ENCODE measurements around the gene SNCAIP. TPM values are rescaled to one million over a fixed set of nuclear protein-coding genes. Genes with fewer than 3 reads are reported as not detected.

The SNCAIP gene
- total and polyA plus RNA-seq, 2 of the 4 experiments (the other 2 are of a cell fraction): 15.3 to 19.0 TPM

DNA sequence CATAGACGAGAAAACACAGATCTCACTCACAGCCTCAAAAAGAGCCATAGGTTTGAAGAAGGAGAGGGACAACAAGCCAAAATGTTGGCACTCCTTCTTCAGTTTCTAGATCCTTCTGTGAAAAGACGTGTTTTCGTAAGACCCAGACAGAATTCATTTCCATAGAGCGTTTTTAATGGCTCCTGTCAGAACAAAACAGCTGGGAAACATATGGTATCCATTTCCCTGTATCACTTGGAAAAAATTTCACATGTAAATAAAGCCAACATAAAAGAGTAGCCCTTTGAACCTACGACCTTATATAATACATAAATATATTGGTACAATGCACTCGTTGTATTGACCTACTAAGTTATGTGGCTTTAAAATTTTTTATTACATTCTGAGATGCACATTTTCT lies 108.1 kb downstream of the SNCAIP start:
- no peak overlapping the region for H2AFZ ChIP-seq (replicated peaks; ENCODE audit: low read length, poor library complexity)
- H4K20me1 ChIP-seq (ENCODE audit: insufficient read depth, low read length): no peaks in the 10 kb centered on the region
- H3K56ac ChIP-seq (ENCODE audit: extremely low read depth, insufficient read depth, low read length): no peak overlapping the region
- no peaks in the 10 kb centered on the region for H3K36me3 ChIP-seq (ENCODE audit: control insufficient read depth, insufficient read depth, low read length)
- H2AK5ac ChIP-seq (ENCODE audit: low read depth, low read length): no peak overlapping the region
- H3K4me1 ChIP-seq (ENCODE audit: control insufficient read depth, insufficient read depth, low read length): peaks cover 9% of the 10 kb centered on the region
- no peak overlapping the region for H3K4me3 ChIP-seq (ENCODE audit: insufficient read depth, low read depth, low read length)
- H4K8ac ChIP-seq (ENCODE audit: low read depth in 2 of 2, low read length in 2 of 2): 0 out of 4 replicates have a peak overlapping the region, but pooled peaks of 1 of the 2 experiments have one; percentile 36
- intact Hi-C loops (cut with micrococcal nuclease) (no loop called here), in situ Hi-C loops (cut with MboI; ENCODE audit: low sequenced_read_pairs) (loop anchor here (25.0 kb wide), 1 partner anchor 458 kb away; the partner anchor contains the start of gene SRFBP1), dilution Hi-C loops (cut with HindIII; ENCODE audit: low sequenced_read_pairs, unreplicated experiment) (loop anchor here (25.0 kb wide), 1 partner anchor 233 kb away; no protein-coding TSS in a partner anchor)
- no peaks in the 10 kb centered on the region for H3K79me1 ChIP-seq (ENCODE audit: low read depth in 1 of 2, low read length in 2 of 2)
- no peak overlapping the region for H3K4ac ChIP-seq (ENCODE audit: low read depth, low read length)
- BruUV-seq (replicated peaks): no TSS peak
- H3K14ac ChIP-seq (replicated peaks; ENCODE audit: low read depth, low read length): no peak overlapping the region
- no peaks in the 10 kb centered on the region for H3K27me3 ChIP-seq (ENCODE audit: control insufficient read depth, insufficient read depth, low read length)
- CTCF ChIA-PET: interaction anchor here (1.7 kb wide), 1 partner anchor 224 kb away, joined by 8 read pairs; no protein-coding TSS in a partner anchor
- no peak overlapping the region for H3K23ac ChIP-seq (ENCODE audit: low read depth, low read length)
- H2AK9ac ChIP-seq (replicated peaks; ENCODE audit: low read depth, low read length, poor library complexity): no peak overlapping the region
- H2BK15ac ChIP-seq (ENCODE audit: low read depth, low read length): no peak overlapping the region
- POLR2A ChIA-PET (ENCODE audit: unreplicated experiment): no interaction called here
- no peak overlapping the region for H2BK120ac ChIP-seq (ENCODE audit: low read depth, low read length)
- no peak overlapping the region; the same call in 1 of the 2 replicates for H2BK20ac ChIP-seq (ENCODE audit: low read depth, low read length)
- no peak for ATAC-seq (ENCODE audit: low read depth)
- TF ChIP-seq FOS (IDR thresholded peaks at IDR 0.05; ENCODE audit: low read depth, low read length) (no peak), MAFK (IDR thresholded peaks at IDR 0.05; ENCODE audit: low read depth, low read length) (no peak), POLR2A (IDR thresholded peaks at IDR 0.05; ENCODE audit: low read depth, low read length) (no peak), SMC3 (IDR thresholded peaks at IDR 0.05; ENCODE audit: low read depth, low read length) (no peak), MXI1 (IDR thresholded peaks at IDR 0.05; ENCODE audit: borderline replicate concordance, low read depth, low read length) (no peak), RFX5 (IDR thresholded peaks at IDR 0.05; ENCODE audit: low read depth, low read length) (no peak), MAZ (IDR thresholded peaks at IDR 0.05; ENCODE audit: borderline replicate concordance, low read depth, low read length) (no peak), RAD21 (IDR thresholded peaks at IDR 0.05; ENCODE audit: low read length) (no peak), CHD1 (IDR thresholded peaks at IDR 0.05; ENCODE audit: low read depth, low read length) (no peak), NFE2L2 (IDR thresholded peaks at IDR 0.05; ENCODE audit: low read depth, low read length) (no peak), RCOR1 (IDR thresholded peaks at IDR 0.05; ENCODE audit: insufficient replicate concordance, low read length) (no peak), BHLHE40 (IDR thresholded peaks at IDR 0.05; ENCODE audit: low read depth, low read length) (no peak), CEBPB (IDR thresholded peaks at IDR 0.05; ENCODE audit: low read depth, low read length) (no peak), USF2 (IDR thresholded peaks at IDR 0.05; ENCODE audit: low read depth, low read length) (no peak)
- TF ChIP-seq, protein P1, sequence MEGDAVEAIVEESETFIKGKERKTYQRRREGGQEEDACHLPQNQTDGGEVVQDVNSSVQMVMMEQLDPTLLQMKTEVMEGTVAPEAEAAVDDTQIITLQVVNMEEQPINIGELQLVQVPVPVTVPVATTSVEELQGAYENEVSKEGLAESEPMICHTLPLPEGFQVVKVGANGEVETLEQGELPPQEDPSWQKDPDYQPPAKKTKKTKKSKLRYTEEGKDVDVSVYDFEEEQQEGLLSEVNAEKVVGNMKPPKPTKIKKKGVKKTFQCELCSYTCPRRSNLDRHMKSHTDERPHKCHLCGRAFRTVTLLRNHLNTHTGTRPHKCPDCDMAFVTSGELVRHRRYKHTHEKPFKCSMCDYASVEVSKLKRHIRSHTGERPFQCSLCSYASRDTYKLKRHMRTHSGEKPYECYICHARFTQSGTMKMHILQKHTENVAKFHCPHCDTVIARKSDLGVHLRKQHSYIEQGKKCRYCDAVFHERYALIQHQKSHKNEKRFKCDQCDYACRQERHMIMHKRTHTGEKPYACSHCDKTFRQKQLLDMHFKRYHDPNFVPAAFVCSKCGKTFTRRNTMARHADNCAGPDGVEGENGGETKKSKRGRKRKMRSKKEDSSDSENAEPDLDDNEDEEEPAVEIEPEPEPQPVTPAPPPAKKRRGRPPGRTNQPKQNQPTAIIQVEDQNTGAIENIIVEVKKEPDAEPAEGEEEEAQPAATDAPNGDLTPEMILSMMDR (conservative IDR thresholded peaks at IDR 0.05; ENCODE audit: low read depth, low read length): no peak
- TF ChIP-seq, protein P2, sequence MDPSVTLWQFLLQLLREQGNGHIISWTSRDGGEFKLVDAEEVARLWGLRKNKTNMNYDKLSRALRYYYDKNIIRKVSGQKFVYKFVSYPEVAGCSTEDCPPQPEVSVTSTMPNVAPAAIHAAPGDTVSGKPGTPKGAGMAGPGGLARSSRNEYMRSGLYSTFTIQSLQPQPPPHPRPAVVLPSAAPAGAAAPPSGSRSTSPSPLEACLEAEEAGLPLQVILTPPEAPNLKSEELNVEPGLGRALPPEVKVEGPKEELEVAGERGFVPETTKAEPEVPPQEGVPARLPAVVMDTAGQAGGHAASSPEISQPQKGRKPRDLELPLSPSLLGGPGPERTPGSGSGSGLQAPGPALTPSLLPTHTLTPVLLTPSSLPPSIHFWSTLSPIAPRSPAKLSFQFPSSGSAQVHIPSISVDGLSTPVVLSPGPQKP (IDR thresholded peaks at IDR 0.05; ENCODE audit: borderline replicate concordance, low read depth, low read length): no peak
- 0 out of 2 replicates have a peak overlapping the region, but pooled peaks have one; percentile 79 for H3K18ac ChIP-seq (ENCODE audit: low read depth, low read length)
- H2BK5ac ChIP-seq (ENCODE audit: low read depth, low read length, poor library complexity, severe bottlenecking): no peak overlapping the region
- no peak overlapping the region for H4K91ac ChIP-seq (ENCODE audit: insufficient read depth, low read depth, low read length)
- no peaks in the 10 kb centered on the region for H3K9me3 ChIP-seq (ENCODE audit: control insufficient read depth, insufficient read depth, low read length)
- H4K5ac ChIP-seq (ENCODE audit: low read depth, low read length): no peak overlapping the region
- WGBS, 2 experiments (ENCODE audit: extremely low coverage in 2 of 2, insufficient read length in 1 of 2): no CpG with 5 or more reads among the region's 6 CpGs
- H3K27ac ChIP-seq (ENCODE audit: insufficient read depth, low read length): no peak overlapping the region; the same call in 1 of the 2 replicates
- DNase-seq: peak; percentile 62
- H3K9ac ChIP-seq (ENCODE audit: low read depth, low read length): no peak overlapping the region
- no peaks in the 10 kb centered on the region; the same call in 1 of the 2 replicates for H3K9me1 ChIP-seq (ENCODE audit: insufficient read depth, low read length)
- H3K4me2 ChIP-seq (ENCODE audit: low read depth, low read length): peak overlapping the region; percentile 41; the same call in 1 of the 2 replicates

Data from IMR-90 (cell line).